ENCODE results near the gene DUS3L.
"Not testable (repeated sequence)": the region's sequence is repeated elsewhere in the genome, so short reads cannot be mapped to it uniquely, and the experiment has no call there.

The DUS3L gene

GRCh38 chr19:5799247-5800241 lies 8.6 kb upstream of the DUS3L start:
- DNase-seq (ENCODE audit: low read depth): no peak

GRCh38 chr19:5798244-5798643 lies 7.3 kb upstream of the DUS3L start:
- no peak for DNase-seq (ENCODE audit: low read depth)

DNA sequence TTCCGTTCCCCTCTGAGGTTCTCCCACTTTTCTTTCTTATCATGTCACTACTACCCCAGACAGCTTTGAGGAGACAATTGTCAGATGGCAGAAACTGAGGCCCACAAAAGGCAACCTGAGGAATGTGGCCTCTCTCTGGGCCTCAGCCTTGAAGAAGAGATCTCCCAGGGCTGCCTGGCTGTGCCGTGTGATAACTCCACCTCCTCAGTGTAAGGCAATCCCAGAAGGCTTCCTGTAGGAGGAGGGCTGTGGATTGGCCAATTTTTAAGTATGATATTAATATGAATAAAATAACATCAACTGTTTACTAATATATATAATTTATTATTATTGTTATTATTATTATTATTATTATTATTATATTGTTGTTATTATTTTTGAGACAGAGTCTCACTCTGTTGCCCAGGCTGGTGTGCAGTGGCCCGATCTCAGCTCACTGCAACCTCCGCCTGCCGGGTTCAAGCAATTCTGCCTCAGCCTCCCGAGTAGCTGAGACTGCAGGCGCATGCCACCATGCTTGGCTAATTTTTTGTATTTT lies 4.5 kb upstream of the DUS3L start:
- no peak for DNase-seq (ENCODE audit: low read depth)

DNA sequence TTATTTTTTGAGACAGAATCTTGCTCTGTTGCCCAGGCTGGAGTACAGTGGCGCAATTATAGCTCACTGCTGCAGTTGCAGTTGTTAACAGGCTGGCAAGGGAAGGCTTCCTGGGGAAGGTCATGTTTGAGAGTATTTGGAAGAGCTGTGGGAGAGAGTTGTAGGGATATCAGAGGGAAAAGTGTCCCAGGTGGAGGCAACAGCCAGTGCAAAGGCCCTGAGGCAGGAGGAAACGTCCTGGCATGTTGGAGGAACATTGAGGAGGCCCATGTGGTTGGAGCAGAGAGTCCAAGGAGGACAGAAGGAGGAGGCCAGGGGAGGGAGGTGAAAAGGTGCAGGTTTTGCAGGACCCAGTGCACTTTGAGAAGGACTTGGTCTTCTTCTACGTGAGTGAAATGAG lies 2.2 kb upstream of the DUS3L start:
- DNase-seq (ENCODE audit: low read depth): no peak

DNA sequence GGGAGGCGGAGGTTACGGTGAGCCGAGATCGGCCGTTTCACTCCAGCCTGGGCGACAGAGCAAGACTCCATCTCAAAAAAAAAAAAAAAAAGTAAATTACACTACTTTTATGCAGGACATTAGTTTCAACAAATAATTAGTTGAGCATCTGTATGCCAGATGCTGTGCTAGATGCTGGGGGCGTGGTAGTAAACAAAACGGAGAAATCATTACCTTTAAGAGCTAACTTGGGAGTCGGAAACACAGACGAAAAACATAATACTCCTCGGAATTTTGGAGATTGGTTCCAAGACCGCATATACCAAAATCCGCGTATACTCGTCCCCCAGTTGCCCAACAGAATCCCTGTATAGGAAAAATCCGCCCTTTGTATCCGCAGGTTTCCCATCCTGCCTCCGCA lies 1.3 kb upstream of the DUS3L start:
- DNase-seq (ENCODE audit: low read depth): no peak

DNA sequence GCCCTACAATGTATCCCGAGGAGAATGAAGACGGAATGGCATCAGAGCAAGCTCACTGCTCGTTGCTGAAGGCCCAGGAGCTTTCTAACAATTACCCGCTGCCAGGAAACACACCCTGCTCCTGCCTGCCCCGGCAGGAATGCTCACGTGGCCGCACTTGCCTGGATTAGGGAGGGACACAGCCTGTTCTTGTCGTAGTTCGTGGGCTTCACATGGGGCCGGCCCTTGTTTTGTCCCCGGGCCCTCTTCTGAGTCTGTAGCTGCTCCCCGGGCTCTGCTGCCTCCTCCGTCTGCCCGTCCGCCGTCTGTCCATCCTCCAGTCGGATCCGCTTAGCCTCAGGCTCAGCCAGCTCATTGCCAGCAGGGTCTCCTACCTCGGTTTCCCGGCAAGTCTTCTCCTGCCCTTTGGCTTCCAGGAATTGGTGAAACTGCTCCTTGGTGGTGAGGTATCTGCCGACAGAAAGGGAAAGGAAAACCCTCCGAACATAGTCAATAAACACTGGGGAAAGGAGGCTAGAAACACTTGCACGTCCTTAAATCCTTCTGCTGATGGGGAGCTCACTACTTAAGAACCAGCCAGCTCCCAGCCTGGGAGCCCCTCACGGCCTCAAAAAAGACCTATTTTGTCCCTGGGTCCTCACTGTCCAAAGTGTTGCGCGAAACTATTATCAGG lies 941 bp downstream of the DUS3L start:
- no peak for DNase-seq (ENCODE audit: low read depth)

DNA sequence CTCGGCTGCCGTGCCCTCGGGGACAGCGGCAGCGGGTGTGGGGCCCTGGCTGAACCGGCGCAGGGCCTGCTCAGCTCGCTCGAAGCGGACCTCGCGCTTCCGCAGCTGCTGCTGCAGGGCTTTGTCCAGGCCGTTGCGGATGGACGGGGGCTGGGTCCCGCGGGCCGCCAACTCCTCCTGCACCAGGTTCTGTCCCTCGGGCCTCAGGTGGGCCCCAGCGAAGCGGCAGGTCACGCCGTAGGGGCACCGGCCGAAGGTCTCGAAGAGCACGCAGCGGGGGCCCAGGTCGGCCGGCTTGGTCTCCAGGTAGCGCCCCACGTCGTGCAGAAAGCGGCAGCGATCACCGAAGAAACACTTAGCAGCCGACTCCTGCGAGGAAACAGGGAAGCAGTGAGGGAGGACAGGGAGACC lies 1.6 kb downstream of the DUS3L start:
- no peak for DNase-seq (ENCODE audit: low read depth)

GRCh38 chr19:5788422-5788821 lies 2.5 kb downstream of the DUS3L start:
- no peak for DNase-seq (ENCODE audit: low read depth)

GRCh38 chr19:5787409-5788182 lies 3.4 kb downstream of the DUS3L start:
- DNase-seq (ENCODE audit: low read depth): no peak

- DNase-seq (ENCODE audit: low read depth): no peak
These were observed 4.2 kb downstream of the DUS3L start for GRCh38 chr19:5786593-5787408.

- no peak for DNase-seq (ENCODE audit: low read depth)
These were observed 5.5 kb downstream of the DUS3L start for GRCh38 chr19:5785423-5785822.

DNA sequence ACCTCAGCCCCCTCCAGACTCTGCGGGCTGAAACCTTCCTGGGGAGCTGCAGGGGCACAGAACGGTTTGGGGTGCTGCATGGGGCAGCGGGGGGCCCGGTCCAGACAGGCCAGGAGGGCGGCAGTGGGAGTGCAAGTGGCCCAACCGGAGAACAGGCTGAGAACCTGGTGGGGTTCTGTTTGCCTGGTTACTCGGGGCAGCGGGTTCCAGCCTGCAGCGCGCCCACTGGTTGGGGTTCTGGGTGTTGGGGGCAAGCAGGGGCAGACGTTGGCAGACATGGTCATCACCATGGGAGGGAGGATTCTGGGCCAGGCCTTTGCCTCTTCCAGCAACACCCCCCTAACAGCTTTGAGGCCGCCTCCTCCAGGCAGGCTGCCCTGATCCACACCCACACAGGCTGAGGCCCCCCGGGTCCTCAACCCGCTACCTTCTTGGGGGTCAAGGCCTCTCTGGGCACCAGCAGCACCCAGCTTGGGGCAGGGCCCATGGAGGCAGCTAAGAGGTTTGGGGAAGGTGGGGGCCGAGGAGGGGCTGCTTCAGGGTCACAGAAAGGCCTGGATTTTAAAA lies 6.3 kb downstream of the DUS3L start, which contains the start of gene PRR22:
PRR22 (minus strand) TSS at position 166 of the 567 bp plus-strand sequence; CDS start at position 80, 86 bp downstream.
- no peak for DNase-seq (ENCODE audit: low read depth)

GRCh38 chr19:5782945-5783919 lies 7.7 kb downstream of the DUS3L start:
- DNase-seq (ENCODE audit: low read depth): no peak

GRCh38 chr19:5782322-5782721 lies 8.6 kb downstream of the DUS3L start:
- DNase-seq (ENCODE audit: low read depth): no peak

- not testable (repeated sequence) for DNase-seq (ENCODE audit: low read depth)
These were observed 10.0 kb downstream of the DUS3L start for GRCh38 chr19:5780916-5781315.

GRCh38 chr19:5778402-5778801 lies 12.6 kb downstream of the DUS3L start:
- DNase-seq (ENCODE audit: low read depth): no peak

- no peak for DNase-seq (ENCODE audit: low read depth)
These were observed 15.2 kb downstream of the DUS3L start for GRCh38 chr19:5775668-5776309.

DNA sequence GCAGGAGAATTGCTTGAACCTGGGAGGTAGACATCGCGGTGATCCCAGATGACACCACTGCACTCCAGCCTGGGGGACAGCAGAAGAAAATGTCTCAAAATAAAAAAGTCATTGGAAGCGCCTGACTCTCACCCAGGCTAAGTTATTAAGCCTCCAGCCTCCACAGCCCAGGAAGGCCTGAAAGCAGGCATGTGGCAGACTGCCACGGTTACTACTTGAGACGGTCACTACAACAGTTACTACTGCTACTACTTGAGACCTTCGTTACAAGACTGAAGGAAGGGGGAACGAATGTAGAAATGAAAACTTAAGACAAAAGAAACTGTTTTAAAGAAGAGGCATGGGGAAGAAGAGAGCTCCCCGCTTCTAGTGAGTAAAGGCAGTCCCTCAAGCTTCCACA lies 16.0 kb downstream of the DUS3L start:
- no peak for DNase-seq (ENCODE audit: low read depth)

DNA sequence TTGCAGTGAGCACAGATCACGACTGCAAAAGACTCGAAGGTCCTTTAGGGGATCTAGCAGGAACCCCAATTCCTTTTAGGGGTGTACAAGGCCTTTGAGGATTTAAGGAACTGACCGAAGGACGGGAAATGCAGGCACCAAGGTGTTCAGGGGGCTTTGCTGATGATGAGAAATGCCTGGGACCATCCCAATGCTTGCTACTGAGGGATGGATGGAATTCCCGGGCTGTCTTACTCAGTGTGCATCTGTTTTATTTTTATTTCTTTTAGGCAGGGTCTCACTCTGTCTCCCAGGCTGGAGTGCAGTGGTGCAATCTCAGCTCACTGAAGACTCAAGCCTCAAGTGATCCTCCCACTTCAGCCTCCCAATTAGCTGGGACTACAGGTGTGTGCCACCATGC lies 17.7 kb downstream of the DUS3L start:
- DNase-seq (ENCODE audit: low read depth): no peak

Measured in stimulated activated CD8-positive, alpha-beta memory T cell treated with anti-CD3 and anti-CD28 coated beads, Interleukin-12 subunit alpha, Interleukin-12 subunit beta, amount 100 ng/mL, for 4 hours (primary cell).